RPMI8226 (cell line): ENCODE results near the gene TRAPPC14.
"Not testable (repeated sequence)": the region's sequence is repeated elsewhere in the genome, so short reads cannot be mapped to it uniquely, and the experiment has no call there.

Experiments
- DNase-seq: peaks from one replicate; pipeline ENCODE4 v3.0.0-alpha.2; 2015

Gene TRAPPC14

DNA sequence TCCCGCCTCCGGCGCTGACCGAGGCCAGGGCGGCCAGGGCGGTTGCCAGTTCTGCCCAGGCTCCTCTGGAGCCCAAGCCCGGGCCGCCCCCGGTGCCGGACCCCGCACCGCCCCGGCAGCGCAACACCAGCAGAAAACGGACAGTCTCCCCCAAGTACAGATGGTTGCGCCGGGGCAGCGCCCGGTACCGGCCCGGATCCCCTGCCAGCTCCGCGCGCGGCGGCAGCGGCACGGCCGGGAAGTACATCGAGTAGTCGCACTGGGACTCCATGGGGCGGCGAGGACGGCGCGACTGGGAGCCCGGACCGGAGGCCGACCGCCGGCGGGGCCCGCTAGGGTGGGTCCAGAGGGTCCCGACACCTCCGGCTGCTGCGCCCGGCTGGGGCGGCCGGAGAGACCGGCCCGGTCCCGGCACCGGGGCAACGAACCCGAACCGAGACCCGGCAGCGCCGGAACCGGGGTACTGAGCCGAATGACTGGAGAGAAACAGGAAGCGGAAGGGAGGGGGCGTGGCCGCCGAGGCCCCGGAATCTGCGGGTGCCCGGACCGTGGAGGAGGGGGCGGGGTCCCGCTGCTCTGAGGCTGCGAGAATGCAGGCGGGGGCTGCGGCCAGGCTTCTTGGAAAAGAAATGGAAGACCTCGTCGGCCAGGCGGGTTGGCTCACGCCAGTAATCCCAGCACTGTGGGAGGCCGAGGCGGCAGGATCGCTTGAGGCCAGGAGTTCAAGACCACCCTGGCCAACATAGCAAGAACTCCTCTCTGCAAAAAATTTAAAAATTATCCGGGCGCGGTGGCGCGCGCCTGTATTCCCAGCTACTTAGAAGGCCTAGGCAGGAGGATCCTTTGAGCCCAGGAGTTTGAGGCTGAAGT is at the start of gene TRAPPC14:
TRAPPC14 (minus strand) TSS at position 495 of the 870 bp plus-strand sequence; CDS start at position 271, 224 bp downstream.
- peak; percentile 93 for DNase-seq

DNA sequence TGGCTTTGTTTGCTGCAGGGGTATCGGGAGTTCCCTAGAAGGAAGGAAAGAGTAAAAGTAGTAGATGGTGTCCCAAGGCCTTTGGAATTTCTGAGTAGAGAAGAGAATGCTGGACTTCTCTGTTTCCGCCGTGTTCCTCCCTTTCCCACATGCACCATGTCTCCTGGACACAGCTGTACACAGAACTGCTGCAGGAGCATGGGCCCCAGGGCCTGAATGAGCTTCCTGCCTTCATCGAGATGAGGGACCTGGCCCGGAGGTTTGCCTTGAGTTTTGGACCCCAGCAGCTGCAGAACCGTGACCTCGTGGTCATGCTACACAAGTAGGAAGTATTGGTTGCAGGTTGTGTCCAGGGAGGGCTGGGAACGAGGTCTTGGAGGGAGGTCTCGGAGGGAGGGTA is 45.9 kb upstream of the TRAPPC14 start:
- DNase-seq: no peak

- DNase-seq: no peak
Measured at GRCh38 chr7:100200693-100201092, 42.2 kb upstream of the TRAPPC14 start.

DNA sequence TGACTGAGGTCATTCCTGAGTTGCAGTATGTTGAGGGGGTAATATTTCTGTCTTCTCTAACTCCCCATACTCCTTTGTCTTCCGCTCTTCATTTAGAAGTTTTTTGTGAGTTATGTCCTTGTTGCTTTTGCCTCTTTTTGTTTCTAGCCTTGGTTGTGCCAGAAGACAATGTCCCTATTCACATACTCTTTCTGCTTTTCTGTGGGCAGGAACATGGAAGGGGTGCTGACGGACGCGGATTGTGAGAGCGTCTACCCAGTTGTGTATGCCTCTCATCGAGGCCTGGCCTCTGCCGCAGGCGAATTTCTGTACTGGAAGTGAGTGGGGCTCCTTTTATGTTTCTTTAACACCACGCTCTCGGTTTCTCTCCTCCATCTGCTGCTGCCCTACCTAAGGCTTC is 39.7 kb upstream of the TRAPPC14 start:
- DNase-seq: no peak

GRCh38 chr7:100195901-100196322 is 37.4 kb upstream of the TRAPPC14 start:
- peak; percentile 85 for DNase-seq

DNA sequence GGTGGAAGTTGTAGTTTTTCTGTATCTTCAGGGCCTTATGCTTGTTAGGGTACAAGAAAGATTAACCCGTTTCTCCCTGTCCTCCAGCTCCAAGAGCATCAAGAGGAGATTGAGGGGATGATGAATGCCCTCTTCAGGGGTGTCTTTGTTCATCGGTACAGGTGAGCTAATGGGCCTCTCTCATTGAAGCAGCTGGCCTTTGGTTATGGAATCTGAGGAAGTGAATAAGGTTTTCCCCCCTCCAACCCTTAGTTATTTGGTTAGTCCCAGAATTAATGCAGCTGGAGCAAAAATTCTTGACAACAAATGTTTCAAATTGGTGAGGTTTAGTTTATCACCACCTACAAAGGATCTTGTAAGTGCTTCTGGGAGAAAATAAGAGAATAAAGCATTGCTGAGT is 36.7 kb upstream of the TRAPPC14 start:
- DNase-seq: no peak

- no peak for DNase-seq
Measured at GRCh38 chr7:100192969-100193368, 34.4 kb upstream of the TRAPPC14 start.

DNA sequence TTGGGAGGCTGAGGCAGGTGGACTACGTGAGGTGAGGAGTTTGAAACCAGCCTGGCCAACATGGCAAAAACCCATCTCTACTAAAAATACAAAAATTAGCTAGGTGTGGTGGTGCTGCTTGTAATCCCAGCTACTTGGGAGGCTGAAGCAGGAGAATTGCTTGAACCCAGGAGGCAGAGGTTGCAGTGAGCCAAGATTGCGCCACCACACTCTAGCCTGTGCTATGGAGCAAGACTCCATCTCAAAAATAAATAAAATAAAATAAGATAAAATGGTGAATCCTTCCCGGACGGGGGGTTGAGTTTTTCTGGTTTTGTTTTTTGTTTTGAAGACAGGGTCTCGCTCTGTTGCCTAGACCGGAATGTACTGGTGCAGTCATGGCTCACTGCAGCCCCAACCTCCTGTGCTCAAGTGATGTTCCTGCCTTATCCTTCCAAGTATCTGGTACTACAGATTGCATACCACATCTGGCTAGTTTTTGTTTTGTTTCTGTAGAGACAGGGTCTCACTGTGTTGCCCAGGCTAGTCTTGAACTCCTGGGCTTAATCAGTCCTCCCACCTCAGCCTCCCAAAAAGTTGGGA is 33.8 kb upstream of the TRAPPC14 start:
- not testable (repeated sequence) for DNase-seq

DNA sequence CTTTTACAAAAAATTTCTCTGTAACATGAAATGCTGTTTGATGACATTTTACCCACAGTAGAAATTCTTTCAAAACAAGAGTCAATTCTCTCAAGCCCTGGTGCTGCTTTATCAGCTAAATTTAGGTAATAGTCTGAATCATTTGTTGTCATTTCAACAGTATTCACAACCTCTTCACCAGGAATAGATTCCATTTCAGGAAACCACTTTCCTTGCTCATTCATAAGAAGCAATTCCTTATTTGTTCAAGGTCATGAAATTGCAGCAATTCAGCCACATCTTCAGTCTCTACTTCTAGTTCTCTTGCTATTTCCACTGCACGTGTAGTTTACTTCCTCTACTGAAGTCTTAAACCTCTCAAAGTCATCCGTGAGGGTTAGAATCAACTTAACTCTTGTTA is 33.3 kb upstream of the TRAPPC14 start:
- no peak for DNase-seq

- peak; percentile 60 for DNase-seq
Measured at GRCh38 chr7:100190048-100190711, 31.7 kb upstream of the TRAPPC14 start.

DNA sequence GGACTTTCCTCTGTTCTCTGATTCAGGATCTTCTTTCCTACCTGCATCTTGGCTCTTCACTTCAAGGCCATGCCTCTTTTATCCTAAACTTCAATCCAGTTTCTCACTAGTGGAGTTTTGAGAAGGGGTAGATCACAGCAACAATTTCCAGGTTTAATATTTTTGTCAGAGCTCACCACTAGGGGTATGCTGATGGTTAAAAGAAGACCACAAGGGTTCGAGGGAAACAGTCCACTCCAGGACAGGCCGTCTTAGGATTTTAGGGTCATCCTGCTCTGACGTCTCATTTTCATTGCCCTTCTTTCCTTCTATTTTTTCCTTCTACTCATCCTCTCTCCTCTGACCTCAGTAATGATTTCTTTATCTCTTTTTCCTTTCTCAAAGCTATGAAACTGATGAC is 30.5 kb upstream of the TRAPPC14 start:
- DNase-seq: no peak

DNA sequence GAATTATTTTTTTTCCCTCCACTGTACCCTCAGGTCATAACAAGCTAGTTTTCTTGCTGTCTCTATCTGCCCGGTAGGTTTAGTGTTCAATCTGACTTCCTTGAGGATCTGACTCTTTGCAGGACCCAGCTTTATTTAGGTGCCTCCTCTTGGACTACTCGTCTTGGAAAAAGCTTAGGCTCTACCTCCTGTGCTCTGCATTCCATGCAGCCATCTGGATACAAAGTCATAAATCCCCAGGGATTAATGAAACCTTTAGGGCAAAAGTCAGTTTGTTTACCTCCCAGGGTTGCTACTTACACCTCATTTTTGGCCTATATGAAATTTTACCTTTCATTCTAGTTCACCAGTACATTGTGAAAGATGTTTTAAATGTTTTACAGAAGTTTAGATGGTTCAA is 27.2 kb upstream of the TRAPPC14 start:
- DNase-seq: no peak

GRCh38 chr7:100183090-100183489 is 24.6 kb upstream of the TRAPPC14 start:
- DNase-seq: not testable (repeated sequence)

DNA sequence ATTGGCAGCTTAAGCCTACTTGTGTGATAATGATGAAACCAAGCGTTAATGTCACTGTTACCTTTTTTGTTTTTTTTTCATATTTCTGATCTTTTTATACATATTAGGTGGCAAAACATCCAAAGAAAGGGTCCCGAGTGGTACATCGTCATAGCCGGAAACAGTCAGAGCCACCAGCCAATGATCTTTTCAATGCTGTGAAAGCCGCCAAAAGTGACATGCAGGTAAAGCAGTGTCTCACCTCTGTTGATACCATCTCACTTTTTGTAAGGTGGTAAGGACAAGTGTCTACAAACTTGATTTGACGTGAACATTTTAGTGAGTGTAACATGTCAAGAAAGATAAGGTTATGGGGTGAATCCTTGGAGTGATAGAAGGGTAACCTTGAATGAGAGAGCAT is 24.1 kb upstream of the TRAPPC14 start:
- not testable (repeated sequence) for DNase-seq

DNA sequence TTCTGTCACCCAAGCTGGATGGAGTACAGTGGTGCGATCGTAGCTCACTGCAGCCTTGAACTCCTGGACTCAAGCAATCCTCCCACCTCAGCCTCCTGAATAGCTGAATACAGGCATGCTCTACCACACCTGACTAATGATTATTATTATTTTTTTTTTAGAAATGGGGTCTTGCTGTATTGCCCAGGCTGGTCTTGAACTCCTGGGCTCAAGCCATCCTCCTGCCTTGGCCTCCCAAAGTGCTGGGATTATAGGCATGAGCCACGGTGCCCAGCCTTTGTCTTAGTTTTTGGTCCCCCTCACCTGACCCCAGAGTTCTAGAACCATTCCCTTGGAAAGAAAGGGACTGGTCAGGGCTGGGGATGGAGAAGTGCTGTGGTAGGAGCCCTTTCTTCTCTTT is 21.6 kb upstream of the TRAPPC14 start:
- not testable (repeated sequence) for DNase-seq

- DNase-seq: peak; percentile 99
Measured at GRCh38 chr7:100177045-100178001, 18.8 kb upstream of the TRAPPC14 start, which contains the start of the genes GPC2 and STAG3. Gene GPC2, minus strand, starts transcription at chr7:100177381. Its CDS starts 182 bp downstream, at chr7:100177199. Gene STAG3, plus strand, starts transcription at chr7:100177918. Its CDS starts 2,639 bp downstream, at chr7:100180557.

DNA sequence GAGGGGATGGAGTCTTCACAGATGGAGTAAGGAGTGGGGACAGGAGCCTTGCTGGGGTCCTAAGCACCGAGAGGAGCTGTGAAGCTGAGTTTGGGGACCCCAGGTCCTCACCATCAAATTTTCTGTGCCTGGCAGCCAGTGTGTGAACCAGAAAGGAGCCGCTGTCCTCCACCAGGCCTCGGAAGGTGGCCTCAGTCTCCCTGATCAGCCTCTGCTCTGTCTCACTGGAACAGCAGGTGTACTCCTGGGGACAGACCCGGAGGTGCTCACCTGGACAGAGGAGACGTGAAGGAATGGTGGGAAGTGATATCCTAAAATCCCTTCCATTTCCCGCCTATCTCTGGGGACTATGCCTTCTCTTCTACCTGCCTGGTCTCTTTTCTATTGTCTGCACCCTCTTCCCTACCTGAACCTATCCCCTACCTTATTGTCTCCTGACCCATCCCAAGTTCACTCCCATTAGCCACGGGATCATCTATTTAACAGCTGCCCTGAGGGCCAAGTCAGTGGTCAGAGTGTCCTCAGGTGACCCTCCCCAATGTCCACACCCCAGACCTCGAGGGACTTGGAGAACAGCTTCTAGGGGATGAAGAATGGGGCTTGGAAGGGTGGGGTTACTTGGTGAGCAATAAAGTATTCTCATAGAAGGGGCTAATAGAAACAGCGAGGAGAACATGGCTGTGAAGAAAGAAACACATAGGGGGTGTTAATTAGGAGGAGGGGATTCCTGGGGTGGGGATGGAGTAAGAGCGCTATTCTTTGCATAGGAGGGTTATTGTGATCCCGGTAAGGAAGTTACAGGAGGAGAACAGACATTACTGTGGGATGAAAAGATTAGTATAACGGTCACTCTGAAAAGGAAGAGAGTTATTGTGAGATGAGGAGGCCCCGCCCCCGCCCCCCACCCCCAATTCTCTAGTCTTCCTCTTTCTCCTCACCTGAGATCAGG is 17.8 kb upstream of the TRAPPC14 start:
- no peak for DNase-seq

DNA sequence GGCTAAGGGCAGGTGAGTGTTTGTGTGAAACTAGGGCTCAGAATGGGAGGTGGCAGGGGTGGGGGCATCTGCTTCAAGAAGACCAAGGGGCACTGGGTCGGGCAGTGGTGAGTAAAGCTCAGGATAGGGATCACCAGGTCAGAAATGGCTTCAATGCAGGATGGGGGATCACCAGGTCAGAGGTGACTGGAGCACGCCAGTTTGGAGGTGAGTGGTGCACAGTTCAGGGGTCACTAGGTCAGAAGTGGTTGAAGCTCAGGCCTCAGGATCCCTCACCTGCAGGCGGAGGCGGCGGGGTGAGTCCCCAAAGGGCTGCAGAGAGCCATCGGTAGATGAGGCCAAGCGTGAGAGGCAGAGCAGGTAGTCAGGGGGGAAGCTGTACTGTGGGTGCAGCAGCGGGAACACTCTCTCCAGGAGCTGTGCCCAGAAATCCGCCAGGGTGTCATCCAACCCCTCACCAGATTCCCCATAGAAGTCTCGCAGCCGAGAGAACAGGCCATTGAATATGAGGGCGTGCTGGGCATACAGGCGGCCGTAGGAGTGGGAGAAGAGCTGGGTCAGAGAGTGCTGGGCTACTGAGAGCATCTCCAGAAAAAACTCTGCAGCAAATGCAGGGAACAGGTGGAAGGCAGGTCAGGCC is 16.9 kb upstream of the TRAPPC14 start:
- no peak for DNase-seq

DNA sequence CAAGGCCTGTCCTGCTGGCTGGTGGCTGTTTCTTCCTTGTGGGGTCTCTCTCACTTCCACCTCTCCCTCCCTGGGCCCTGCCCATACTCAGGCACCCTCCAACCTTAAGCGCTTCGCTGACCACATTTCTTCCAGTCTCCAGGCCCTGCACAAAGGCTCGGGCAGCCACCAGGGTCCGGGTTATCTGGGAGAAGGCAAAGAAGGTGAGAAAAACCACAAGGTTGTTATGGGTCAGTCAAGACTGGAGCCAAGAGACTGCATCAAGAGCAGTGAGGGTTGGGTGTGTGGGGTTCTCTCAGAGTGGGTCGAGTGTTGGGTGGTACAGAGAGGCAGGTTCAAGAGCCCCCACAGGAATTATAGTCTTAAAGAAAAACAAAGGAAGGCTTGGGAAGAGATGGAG is 16.1 kb upstream of the TRAPPC14 start:
- DNase-seq: no peak

DNA sequence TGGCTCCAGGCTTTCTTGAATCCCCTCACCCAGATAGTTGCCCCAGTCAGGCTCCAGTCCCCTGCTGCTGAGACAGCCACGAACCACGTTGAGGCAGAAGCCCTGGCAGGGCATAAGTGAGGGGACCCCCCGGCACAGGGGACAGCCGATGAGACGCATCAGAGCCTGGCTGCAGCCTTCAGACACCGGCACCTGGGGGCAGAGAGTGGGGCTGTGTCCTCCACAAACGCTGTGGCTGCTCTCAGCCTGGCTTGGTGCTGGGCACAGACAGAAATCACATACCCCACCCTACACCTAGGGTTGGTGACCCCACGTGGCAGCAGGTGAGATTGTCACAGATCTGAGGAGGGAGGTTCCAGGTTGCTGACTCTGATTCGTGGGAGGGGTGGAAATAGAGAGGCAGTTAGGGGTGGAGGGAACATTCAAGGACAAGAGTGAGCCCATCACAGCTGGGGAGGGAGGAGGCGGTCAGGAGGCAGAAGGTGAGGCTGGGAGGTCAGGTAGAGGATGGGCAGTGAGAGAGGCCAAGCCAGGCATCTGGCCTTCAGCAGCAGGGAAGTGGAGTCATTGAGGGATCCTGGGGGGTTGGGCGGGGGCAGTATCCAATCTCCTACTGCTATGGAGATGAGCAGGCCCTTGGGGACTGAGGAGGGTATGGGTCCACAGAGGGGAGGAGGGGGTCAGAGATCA is 15.4 kb upstream of the TRAPPC14 start:
- DNase-seq: peak; percentile 43
